ENCODE measurements around the gene GPR162.

- no peak for TF ChIP-seq RAD21 (conservative IDR thresholded peaks at IDR 0.05 in 1 of 2, IDR thresholded peaks at IDR 0.05 in 1 of 2)
- TF ChIP-seq RFX5 (IDR thresholded peaks at IDR 0.05) = no peak
- no peak for TF ChIP-seq CTCF (IDR thresholded peaks at IDR 0.05)
- no peak for TF ChIP-seq HMGXB4 (CRISPR knock-in tag; IDR thresholded peaks at IDR 0.05; ENCODE audit: borderline replicate concordance)
- peak; percentile 90 for TF ChIP-seq MAFK (IDR thresholded peaks at IDR 0.05; ENCODE audit: partially characterized antibody)
- no peak for TF ChIP-seq SMC3 (IDR thresholded peaks at IDR 0.05)
- TF ChIP-seq ZC3H11A (IDR thresholded peaks at IDR 0.05) = no peak
- no peak for TF ChIP-seq CHD2 (IDR thresholded peaks at IDR 0.05; ENCODE audit: low read length, partially characterized antibody)
- no peak for TF ChIP-seq USF2 (IDR thresholded peaks at IDR 0.05)
- no peak for TF ChIP-seq CEBPB (IDR thresholded peaks at IDR 0.05)
- no peak for TF ChIP-seq ZNF302 (CRISPR knock-in tag; IDR thresholded peaks at IDR 0.05)
- TF ChIP-seq RCOR1 (IDR thresholded peaks at IDR 0.05; ENCODE audit: low read depth, low read length) = no peak
- no peak for TF ChIP-seq PBX3 (IDR thresholded peaks at IDR 0.05)
Measured at GRCh38 chr12:6787309-6787708, 34.3 kb upstream of the GPR162 start.
